GM19467 (cell line): ENCODE results near the gene SOBP.

ENCODE experiments used
- ATAC-seq: cut with Tn5 transposase; IDR thresholded peaks from one replicate; pipeline ENCODE4 v1.9.1; 2021; ENCODE audit warnings: mild to moderate bottlenecking, moderate library complexity; ENCODE audit not compliant: unreplicated experiment

Gene SOBP

GRCh38 chr6:107656401-107656800 lies 166.5 kb downstream of the SOBP start:
- no peak for ATAC-seq

- ATAC-seq = no peak
Observed at GRCh38 chr6:107656883-107657282, 167.0 kb downstream of the SOBP start.

DNA sequence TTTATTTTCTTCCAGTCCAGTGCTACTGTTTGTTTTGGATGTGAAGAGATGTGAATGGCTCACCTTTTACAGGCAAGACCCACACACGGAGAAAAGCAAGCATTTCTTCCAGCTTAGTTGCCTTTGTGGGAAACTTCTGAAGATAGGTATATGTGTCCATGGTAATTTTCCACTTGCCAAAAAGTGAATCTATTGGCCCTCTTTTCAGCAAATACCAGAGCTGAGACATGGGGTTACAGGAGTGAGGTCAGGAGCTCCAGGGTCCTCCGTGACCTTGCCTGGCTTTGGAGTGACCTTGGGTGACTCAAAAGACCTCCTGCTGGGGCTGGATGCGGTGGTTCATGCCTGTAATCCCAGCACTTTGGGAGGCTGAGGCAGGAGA lies 167.4 kb downstream of the SOBP start:
- ATAC-seq = no peak

DNA sequence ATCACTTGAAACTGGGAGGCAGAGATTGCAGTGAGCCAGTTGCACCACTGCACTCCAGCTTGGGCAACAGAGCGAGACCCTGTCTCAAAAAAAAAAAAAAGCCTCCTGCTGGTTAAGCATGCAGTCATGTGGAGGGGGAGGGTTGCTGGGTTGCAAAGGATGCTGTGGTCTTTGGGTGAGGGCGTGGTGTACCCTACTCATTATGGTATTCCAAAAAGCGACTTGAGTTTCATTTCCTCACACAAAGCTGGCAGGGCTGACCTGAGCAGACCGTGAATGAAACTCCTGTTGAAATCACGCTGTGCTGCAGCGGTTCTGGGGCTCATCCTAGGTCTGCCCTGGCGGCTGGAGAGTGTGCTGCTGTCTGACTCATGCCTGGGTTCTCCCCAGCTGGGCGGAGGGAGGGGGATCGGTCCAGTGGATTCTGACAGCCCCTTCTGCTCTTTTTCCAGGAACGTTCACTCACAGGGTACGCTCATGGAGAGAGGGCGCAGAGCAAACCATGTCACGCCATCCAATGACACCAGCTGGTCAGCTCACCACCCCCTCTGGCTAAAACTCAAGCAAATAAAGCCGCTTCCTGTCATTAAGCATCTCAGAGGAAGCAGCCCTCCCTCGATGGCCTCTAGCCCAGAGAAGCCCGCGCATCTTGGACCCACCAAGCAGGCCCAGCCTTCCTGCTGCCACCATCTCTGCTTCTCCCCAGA lies 168.0 kb downstream of the SOBP start:
- peak; percentile 87 for ATAC-seq

DNA sequence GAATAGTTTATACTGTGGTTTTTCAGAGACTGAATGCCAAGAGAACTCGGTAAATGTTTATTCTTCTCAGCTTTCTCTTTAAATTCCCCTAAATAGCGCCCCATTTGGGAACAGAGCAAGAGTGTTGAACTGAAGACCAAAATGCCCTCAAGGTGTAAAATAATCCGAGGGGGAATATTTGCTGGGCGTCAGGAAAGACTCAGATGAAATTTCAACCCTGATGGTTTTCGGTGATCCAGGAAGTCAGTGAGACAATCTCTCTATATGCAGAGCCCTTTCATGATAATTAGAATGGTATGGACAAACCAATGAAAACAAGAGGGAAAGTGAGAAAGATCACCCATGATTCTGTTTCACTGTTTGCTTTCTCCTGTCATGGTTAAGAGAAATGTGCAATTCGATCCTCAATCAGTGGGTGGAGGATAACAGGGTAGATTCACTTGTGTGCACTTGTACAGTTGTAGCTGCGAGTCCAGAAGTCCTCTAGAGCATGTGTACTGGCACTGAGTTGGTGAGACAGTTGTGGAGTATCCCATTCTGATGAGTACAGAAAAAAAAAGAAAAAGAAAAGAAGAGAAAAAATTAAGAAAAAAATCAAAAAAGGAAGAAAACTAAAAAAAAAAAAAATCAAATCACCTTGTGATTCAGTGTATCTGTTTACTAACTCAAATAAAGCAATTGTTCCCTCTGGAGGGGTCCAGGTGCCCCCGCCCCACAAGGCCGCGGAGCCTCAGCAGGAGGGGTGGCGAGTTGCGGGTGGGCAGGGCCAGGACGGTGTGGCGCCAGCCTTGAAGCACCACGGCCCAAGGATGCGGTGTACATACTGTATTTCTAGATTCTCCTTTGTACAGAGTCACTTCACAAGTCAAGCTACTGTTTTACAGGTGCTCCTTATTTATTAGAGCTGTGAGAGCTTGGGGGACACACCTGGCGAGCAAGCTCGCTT lies 169.3 kb downstream of the SOBP start:
- no peak for ATAC-seq

DNA sequence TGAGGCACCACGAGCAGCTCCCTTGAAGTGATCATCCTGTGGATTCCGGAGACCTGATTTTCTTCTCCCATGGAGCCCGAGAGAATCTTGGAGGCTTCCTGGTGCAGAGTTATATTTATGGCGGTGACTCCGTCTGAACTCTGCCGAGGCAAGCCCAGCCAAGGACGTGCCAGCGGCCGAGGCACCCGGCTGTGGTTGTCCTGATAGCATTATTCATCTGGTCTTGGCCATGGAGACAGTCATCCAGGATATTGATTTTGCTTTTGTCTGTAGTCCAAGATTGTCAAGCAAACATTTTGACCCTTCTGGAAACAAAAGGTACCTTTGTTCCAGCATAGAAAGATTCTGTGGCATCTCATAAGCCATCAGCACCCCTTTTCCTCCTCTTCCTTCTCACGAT lies 170.9 kb downstream of the SOBP start:
- ATAC-seq = no peak

DNA sequence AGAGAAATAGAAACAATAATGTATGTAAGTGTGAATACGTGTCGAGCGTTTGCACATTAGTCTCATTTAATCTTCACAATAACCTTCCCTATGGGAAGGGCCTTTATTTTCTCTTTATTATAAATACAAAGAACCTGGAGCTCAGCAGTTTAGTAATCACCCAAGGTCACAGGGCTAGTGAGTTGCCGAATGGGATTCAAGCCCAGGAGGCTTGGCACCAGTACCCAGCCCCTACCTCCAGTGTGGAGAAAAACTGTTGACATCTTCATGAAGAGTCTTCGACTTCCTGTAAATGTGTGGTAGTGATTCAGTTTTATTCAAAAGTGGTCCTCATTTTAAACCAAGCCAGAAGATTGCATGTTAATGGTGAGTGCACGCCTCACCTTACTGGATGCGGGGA lies 171.4 kb downstream of the SOBP start:
- ATAC-seq = no peak

DNA sequence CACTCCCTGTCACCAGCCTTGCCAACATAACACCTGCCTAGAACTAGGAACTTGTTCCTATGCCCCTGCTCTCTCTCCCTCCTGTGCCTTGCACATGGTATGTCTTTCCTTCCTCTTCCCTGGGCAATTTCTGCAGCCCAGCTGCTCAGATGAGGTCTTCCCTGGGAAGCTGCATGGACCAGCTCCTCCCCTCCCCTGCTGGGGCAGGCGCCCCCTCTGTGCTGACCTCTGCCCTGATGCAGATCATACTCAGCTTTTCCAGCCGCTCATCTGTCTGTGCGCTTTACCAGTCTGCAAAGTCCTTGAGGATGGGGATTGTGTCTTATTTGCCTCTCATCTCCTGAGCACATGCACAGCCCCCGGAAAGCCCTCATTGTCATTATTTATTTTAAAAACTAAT lies 172.4 kb downstream of the SOBP start:
- no peak for ATAC-seq

DNA sequence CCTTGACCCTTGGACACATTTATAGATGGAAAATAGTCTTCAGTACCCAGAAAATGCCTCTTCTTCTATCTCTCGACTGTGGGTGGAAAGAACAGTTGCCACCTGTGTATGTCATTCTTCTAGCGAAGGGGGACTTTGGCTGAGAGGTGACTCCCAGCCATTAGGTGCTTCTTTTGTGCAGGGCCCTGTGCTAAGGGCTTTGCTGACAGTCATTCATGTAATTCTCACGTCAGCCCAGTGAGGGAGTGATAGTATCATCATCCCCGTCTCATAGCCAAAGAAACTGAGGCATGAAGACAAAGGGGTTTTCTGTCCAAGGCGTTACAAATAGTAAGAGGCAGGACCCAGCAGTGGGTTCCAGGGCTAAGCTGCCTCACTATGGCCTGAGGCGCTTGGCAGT lies 173.4 kb downstream of the SOBP start:
- no peak for ATAC-seq

DNA sequence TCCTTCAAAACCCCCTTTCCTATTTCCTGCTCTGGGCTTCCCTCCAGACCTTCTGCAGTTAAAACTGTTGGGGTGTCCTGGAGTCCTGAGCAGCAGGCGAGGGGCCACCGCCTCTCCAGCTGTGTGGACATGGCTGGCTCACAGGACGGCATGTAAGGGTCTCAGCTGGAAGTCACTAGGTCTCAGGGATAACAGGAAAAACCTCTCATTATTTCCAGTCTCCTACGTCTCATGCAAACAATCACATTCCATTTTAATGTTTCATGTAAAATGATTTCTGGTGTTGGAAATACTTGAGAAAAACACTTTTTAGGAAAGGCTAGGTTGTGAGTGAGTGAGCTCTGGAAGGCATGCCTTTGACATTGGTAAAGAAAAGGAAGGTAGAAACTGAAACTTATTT lies 175.5 kb downstream of the SOBP start:
- no peak for ATAC-seq

DNA sequence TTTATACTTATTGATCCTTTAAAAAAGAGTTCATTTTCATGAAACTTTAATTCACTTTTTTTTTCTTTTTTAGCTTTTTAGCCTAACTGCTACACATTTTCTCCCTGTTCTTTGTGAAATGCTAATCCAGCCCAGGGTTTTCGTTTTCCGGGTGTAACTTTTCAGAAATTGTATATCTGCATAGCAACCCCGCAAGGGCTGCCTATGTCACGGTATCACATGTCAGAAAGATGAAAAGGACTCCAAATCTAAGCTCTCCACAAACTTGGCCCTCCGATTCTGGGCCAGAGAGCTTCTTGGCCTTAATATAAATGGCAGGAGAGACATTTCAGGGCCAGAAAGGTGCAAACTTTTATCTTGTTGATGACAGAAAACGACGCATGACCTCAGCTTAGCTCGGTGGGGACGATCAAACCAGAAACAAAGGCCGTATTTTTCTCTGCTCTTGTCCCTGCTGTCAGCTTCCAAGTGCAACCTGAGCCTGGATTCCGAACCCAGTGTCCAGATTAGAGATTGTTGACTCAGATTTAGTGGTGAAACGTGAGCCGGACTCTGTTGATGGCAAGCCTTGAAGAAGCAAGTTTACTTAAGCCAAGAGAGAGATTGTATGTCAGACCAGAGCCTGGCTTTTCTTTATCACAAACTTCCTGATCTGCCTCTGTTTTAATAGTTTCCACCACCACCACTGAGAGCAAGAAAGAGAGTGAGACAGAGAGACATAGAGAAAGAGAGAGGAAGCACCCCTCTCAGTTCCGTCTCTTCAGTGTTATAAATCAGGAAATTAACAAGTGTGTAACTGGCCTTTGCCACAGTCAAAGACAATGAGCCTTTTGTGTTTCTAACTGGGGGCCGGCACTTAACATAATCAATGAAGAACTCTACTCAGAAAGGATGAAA lies 176.4 kb downstream of the SOBP start:
- no peak for ATAC-seq

DNA sequence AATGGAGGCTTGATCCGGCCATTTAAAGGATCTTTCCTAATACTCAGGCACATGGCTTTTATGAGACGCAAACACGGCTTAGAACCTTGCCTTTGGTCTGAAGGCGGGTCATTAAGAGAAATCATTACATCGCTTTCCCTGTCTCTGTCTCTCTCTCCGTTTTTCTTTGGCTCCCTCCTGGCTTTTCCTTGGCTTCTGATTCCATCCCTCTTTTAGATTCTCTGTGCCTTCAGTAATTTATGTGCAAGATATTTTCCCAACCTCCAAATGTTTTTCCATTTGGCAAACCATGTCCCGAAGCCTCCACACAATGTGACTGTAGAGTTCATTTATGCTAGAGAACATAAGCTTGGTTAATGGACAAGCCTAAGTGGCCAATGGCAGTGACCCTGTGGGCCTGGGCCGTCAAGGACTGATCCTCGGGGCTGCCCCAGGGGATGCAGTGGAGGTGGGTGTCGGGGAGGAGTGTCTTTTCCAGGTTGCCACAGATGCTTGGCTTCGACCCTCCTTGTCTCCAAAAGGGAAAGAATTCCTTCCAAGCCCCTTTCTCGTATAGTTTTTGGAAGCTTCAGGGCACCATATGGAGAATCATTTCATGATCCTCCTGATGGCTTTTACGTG lies 177.2 kb downstream of the SOBP start:
- ATAC-seq = no peak

GRCh38 chr6:107667790-107668189 lies 177.9 kb downstream of the SOBP start:
- ATAC-seq = no peak

- peak; percentile 73 for ATAC-seq
Observed at GRCh38 chr6:107668743-107669474, 179.0 kb downstream of the SOBP start.

DNA sequence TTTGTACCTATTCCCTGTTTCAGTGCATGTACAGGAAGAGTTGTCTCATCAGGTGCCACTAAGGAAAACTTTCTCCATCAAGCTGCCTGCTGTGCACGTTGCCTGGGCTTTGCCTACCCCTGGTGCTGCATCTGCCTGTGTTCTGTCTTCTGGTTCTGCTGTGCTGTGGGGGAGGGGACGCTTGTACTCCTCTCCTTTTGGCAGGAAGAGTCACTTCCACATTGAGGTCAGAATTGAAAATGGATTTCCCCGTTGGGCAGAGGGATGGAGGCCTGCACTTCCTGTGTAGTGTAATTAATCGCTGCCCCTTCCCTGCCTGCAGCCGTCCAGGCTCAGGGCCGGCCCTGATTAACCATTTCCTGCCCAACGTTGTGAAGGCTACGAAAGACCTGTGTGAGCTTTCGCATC lies 180.9 kb downstream of the SOBP start:
- peak; percentile 34 for ATAC-seq

DNA sequence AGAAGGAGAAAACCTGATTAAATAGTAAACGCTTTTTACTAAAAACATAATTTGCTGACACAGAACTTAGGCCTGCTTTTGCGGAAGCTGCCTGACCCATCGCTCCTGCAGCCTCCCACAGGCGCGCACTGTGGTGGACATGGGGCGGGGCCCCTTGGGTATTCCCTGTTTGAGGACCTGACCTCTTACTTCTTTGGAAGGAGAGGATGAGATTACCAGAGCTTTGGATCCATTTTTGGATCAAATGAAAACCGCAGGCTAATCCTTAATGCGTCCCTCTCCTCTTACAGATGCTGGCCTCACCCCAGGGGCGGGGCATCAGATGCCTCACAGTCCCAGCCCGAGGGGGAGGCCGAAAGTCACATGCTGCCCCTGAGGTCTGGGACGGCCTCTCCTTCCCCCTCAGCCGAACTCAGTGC lies 183.2 kb downstream of the SOBP start:
- ATAC-seq = no peak

GRCh38 chr6:107674995-107675738 lies 185.2 kb downstream of the SOBP start:
- peak; percentile 77 for ATAC-seq

GRCh38 chr6:107676042-107676441 lies 186.1 kb downstream of the SOBP start:
- no peak for ATAC-seq

DNA sequence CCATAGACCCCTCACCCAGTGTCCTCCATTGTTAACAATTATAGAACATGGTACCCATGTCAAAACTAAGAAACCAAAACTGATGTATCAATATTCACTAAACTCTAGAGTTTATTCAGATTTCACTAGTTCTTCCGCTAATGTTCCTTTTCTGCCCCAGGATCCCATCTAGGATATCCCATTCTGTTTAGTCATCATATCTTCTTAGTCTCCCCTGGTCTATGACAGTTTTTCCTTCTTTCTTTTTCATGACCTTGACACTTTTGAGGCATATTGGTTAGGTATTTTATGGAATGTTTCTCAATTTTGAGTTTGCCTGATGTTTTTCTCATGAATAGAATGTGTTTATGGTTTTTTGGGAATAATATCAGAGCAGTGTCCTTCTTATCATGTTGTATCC lies 187.5 kb downstream of the SOBP start:
- ATAC-seq = no peak
